Ovary (tissue), 9 donors: Measurements from ENCODE around the gene GPATCH8. TPM values are rescaled to one million over a fixed set of nuclear protein-coding genes. Genes with fewer than 3 reads are reported as not detected.

Experiments
- DNase-seq, 5 donors: peaks; one replicate each; pipeline ENCODE4 v3.0.0-alpha.2; 2019 to 2020
- H3K27ac ChIP-seq, 2 donors: fragments of 200-600 bp; one replicate each; pipeline versions ENCODE4 v1.5.1 to v1.8.0; 2019 to 2022
- H3K27me3 ChIP-seq: fragments of 200-600 bp; one replicate; pipeline ENCODE4 v1.8.0; 2022
- H3K36me3 ChIP-seq: fragments of 200-600 bp; sonication (generic); one replicate; pipeline ENCODE4 v1.5.1; 2019
- H3K4me1 ChIP-seq: one replicate; pipeline ENCODE4 v1.8.1; 2013; ENCODE audit warnings: mild to moderate bottlenecking, moderate library complexity; ENCODE audit not compliant: insufficient read depth
- H3K4me3 ChIP-seq: fragments of 200-600 bp; sonication (generic); one replicate; pipeline ENCODE4 v1.5.1; 2017
- H3K9me3 ChIP-seq, 2 donors: fragments of 200-600 bp in 1 of 2; sonication (generic) in 1 of 2; one replicate each; pipeline versions ENCODE4 v1.5.1 to v1.8.1; 2013 to 2019; ENCODE audit warnings: mild to moderate bottlenecking in 1 of 2, moderate library complexity in 1 of 2
- EP300 ChIP-seq: sonication (generic); formaldehyde crosslinking; IDR thresholded peaks from one replicate; pipeline ENCODE4 v1.6.1; 2017; ENCODE audit warnings: antibody characterized with exemption
- POLR2A ChIP-seq: fragments of 450-650 bp; IDR thresholded peaks from one replicate; pipeline ENCODE4 v1.6.1; 2017; ENCODE audit warnings: antibody characterized with exemption, mild to moderate bottlenecking, moderate library complexity
- WGBS, 3 donors: extraction: QIAGEN DNeasy Blood & Tissue Kit in 1 of 3; methylation state at CpG; one replicate each; pipeline versions ENCODE4 v1.1.5 to v1.1.7; 2013 to 2017; 5-methylcytosine and 5-hydroxymethylcytosine counted together
- intact Hi-C, 4 donors: fragments of 100-400 bp; cut with DNase I; formaldehyde crosslinking; loops; one replicate each; pipeline versions ENCODE4 v1.11.0 to v1.15.1; 2022 to 2023
- polyA plus RNA-seq, 2 donors: library from polyadenylated mRNA; stranded (reverse); fragments of 200-250 nt in 1 of 2; fragments of 350-450 nt in 1 of 2; fragmentation: Illumina TruSeq in 1 of 2; extraction: RNeasy Lipid Tissue Mini Kit (QIAGEN cat#74804) in 1 of 2; gene quantifications; one replicate each; pipeline ENCODE4 v1.2.3, GENCODE V29; 2013 to 2014
- total RNA-seq, 7 donors: library from RNA; depleted of rRNA in 2 of 7; stranded (reverse); fragments of >200 nt in 2 of 7; fragmentation: NEBNext Ultra II Directional in 3 of 7; extraction: Animal tissue kit (Norgen Biotek cat#: 25700) in 3 of 7; gene quantifications; one replicate each; pipeline versions ENCODE4 v1.1.0 to v1.2.4, GENCODE V29; 2016 to 2023
- TF ChIP-seq, protein P1 (sequence below), 3 donors: fragments of 450-650 bp in 2 of 3; fragments of 200-600 bp in 1 of 3; IDR thresholded peaks; one replicate each; pipeline versions ENCODE4 v1.5.1 to v1.8.0; 2016 to 2022; ENCODE audit warnings: antibody characterized with exemption in 3 of 3, mild to moderate bottlenecking in 1 of 3
- donor health status: DM: no; HTN: no; CAD: no; lungs with moderate emphysema.
- donor health status: DM: no; HTN: no; CAD: no.
- donor health status: Bipolar disorder and iron deficiency.
- donor health status: DM: yes; HTN: yes; CAD: no.
- donor health status: DM: no; HTN: no; CAD: no.
- donor health status: DM: yes; HTN: yes; CAD: no.

The GPATCH8 gene
- total and polyA plus RNA-seq, 9 donors, result 20.5 to 57.3 (median 43.5) TPM

DNA sequence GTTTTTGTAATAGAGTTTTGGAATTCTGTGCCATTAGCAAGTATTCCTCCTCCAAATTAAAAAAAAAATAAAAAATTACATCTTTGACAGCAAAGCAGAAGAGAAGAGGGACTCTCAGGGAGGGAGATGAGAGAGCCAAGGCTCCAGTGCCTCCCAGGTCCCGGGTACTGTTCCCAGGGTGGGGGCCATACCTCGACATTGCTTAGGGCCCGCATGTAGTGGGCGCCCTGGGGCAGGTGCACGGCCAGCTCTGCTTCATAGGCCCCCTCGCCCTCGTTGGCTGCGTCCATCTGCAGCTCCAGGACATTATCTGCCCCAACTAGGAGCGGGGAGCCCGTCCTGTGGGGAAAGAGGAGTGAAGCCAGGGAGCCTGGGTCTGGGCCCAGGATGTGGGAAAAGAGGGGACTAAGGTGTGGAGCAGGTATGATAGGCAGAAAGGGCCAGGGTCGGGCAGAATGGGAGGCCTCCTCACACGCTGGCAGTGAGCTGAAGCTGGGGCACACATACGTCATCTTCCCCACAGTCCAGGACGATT lies 125.0 kb downstream of the GPATCH8 start:
- DNase-seq, result no peak
- no peaks in the 10 kb centered on the region for H3K36me3 ChIP-seq
- H3K27me3 ChIP-seq, result no peaks in the 10 kb centered on the region
- TF ChIP-seq, protein P1, sequence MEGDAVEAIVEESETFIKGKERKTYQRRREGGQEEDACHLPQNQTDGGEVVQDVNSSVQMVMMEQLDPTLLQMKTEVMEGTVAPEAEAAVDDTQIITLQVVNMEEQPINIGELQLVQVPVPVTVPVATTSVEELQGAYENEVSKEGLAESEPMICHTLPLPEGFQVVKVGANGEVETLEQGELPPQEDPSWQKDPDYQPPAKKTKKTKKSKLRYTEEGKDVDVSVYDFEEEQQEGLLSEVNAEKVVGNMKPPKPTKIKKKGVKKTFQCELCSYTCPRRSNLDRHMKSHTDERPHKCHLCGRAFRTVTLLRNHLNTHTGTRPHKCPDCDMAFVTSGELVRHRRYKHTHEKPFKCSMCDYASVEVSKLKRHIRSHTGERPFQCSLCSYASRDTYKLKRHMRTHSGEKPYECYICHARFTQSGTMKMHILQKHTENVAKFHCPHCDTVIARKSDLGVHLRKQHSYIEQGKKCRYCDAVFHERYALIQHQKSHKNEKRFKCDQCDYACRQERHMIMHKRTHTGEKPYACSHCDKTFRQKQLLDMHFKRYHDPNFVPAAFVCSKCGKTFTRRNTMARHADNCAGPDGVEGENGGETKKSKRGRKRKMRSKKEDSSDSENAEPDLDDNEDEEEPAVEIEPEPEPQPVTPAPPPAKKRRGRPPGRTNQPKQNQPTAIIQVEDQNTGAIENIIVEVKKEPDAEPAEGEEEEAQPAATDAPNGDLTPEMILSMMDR (IDR thresholded peaks at IDR 0.05), result no peak
- TF ChIP-seq POLR2A, result no peak
- no peak for TF ChIP-seq EP300
- no peak overlapping the region for H3K27ac ChIP-seq
- intact Hi-C loops, result no loop called here
- no peaks in the 10 kb centered on the region for H3K4me1 ChIP-seq
- WGBS, 3 donors, result 85 to 87% (median 86%) methylated on average over 14 of the region's 14 CpGs
- no peaks in the 10 kb centered on the region for H3K9me3 ChIP-seq
- H3K4me3 ChIP-seq, result no peak overlapping the region

DNA sequence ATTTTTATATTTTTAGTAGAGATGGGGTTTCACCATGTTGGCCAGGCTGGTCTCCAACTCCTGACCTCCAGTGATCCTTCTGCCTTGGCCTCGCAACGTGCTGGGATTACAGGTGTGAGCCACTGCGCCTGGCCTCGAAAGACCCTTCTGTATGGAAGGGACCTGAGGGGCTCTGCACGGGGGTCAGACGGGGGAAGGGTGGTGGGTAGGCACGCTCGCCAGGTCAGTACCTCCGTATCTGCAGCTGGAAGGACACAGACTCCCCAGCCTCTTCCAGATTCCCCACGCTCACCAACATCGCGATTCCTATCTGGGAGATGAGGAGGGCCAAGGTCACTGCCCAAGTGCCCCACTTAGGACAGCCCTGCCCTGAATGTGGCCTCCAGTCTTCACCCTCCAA lies 126.4 kb downstream of the GPATCH8 start:
- WGBS, 3 donors, result 64 to 76% (median 73%) methylated on average over 12 of the region's 12 CpGs
- H3K27ac ChIP-seq, result no peak overlapping the region
- no peaks in the 10 kb centered on the region for H3K9me3 ChIP-seq
- TF ChIP-seq EP300 (no peak), POLR2A (no peak)
- TF ChIP-seq, protein P1 (IDR thresholded peaks at IDR 0.05), result no peak
- no peaks in the 10 kb centered on the region for H3K4me1 ChIP-seq
- no peak for DNase-seq
- H3K4me3 ChIP-seq, result no peak overlapping the region
- H3K36me3 ChIP-seq, result no peaks in the 10 kb centered on the region
- intact Hi-C loops, result no loop called here
- H3K27me3 ChIP-seq, result no peaks in the 10 kb centered on the region

DNA sequence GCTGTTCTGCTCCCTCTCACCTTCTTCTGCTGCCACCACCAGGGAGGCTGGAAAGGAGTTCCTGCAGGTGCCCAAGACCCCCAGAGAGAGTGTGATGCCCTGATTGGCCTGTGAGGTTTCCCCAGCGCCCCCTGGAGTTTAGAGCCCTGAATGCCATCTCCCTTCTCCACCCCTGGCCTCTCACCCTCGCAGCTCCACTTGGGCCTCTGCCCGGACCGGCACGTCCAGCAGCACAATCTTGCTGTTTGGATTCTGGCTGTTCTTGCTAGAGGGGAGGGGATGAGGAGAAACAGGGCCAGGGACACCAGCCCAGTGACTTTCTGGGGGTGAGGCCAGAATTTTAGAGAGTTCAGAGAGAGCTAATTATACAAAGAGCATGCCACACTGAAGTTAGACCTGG lies 127.1 kb downstream of the GPATCH8 start:
- Histone ChIP-seq H3K9me3 (no peaks in the 10 kb centered on the region), H3K4me1 (no peaks in the 10 kb centered on the region), H3K4me3 (no peak overlapping the region), H3K36me3 (no peaks in the 10 kb centered on the region), H3K27me3 (no peaks in the 10 kb centered on the region), H3K27ac (no peak overlapping the region)
- peak; percentile 48 to 88 (median 59) for DNase-seq
- TF ChIP-seq, protein P1 (IDR thresholded peaks at IDR 0.05), result no peak
- TF ChIP-seq EP300 (no peak), POLR2A (no peak)
- 1 to 11% (median 6%) methylated on average over 5 of the region's 5 CpGs for WGBS, 3 donors
- intact Hi-C loops, result no loop called here

DNA sequence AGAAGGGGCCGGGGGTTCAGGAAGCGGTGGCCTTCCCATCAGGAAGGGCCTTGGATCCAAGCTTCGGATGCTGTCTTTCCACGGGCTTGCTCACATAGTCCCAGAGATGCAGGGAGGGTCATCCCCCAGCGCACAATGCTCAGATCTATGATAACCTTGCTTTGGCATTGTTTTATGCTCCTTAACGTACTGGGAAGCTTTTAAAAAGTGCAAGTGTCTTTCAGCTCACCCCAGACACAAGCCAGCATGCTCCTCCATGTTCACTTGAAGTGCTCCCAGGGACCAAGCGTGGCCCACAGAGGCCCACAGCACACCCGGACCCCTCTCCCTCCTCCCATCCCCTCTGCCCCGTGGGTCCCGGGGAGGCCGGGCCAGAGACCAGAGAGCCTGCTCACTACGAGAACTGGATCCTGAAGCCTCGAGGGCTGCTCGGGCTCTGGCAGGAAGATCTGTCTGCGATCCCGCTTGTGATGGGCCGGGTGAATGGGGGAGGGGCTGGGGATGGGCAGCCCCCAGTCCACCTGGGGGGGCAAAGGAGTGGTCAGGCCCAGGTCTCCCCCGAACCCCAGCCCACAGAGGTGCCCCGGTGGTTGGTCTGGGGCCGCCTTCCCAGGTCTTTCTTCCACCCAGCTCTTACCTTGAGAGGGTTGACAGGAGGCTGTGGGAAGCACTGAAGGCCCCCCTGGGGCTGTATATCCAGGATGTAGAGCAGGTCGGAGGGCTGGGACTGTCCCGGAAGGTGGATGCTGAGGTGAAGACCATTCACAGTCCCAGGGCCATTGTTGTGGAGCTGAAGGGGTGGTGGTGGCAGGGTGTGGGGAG lies 127.8 kb downstream of the GPATCH8 start:
- no peak for DNase-seq
- TF ChIP-seq POLR2A (no peak), EP300 (no peak)
- TF ChIP-seq, protein P1 (IDR thresholded peaks at IDR 0.05), result no peak
- no peaks in the 10 kb centered on the region for H3K27me3 ChIP-seq
- H3K27ac ChIP-seq, result no peak overlapping the region
- 36 to 54% (median 43%) methylated on average over 22 of the region's 22 CpGs for WGBS, 3 donors
- H3K4me3 ChIP-seq, result no peak overlapping the region
- intact Hi-C loops, result no loop called here
- H3K36me3 ChIP-seq, result no peaks in the 10 kb centered on the region
- no peaks in the 10 kb centered on the region for H3K9me3 ChIP-seq
- no peaks in the 10 kb centered on the region for H3K4me1 ChIP-seq
